Kidney capillary endothelial cell (primary cell): ENCODE data around the gene EPHA4.

Source experiments
- DNase-seq: peaks from one replicate; pipeline ENCODE4 v3.0.0-alpha.2; 2018; ENCODE audit warnings: low spot score

EPHA4 gene

GRCh38 chr2:221571551-221572218 is 419 bp downstream of the EPHA4 start:
- DNase-seq, result peak; percentile 36

GRCh38 chr2:221571025-221571550 is 1.0 kb downstream of the EPHA4 start:
- DNase-seq, result no peak

GRCh38 chr2:221570321-221570935 is 1.7 kb downstream of the EPHA4 start:
- no peak for DNase-seq

GRCh38 chr2:221569871-221570270 is 2.2 kb downstream of the EPHA4 start:
- no peak for DNase-seq

GRCh38 chr2:221569425-221569845 is 2.7 kb downstream of the EPHA4 start:
- no peak for DNase-seq

GRCh38 chr2:221568299-221568698 is 3.8 kb downstream of the EPHA4 start:
- no peak for DNase-seq

- no peak for DNase-seq
These were observed 4.3 kb downstream of the EPHA4 start for GRCh38 chr2:221567809-221568208.

GRCh38 chr2:221567231-221567760 is 4.8 kb downstream of the EPHA4 start:
- no peak for DNase-seq

GRCh38 chr2:221563270-221563985 is 8.7 kb downstream of the EPHA4 start:
- DNase-seq, result no peak

- DNase-seq, result no peak
These were observed 9.9 kb downstream of the EPHA4 start for GRCh38 chr2:221562226-221562625.

- no peak for DNase-seq
These were observed 10.3 kb downstream of the EPHA4 start for GRCh38 chr2:221561770-221562169.

- DNase-seq, result no peak
These were observed 12.1 kb downstream of the EPHA4 start for GRCh38 chr2:221559991-221560390.

- no peak for DNase-seq
These were observed 14.0 kb downstream of the EPHA4 start for GRCh38 chr2:221558107-221558506.

GRCh38 chr2:221555494-221555846 is 16.6 kb downstream of the EPHA4 start:
- DNase-seq, result no peak

- no peak for DNase-seq
These were observed 17.2 kb downstream of the EPHA4 start for GRCh38 chr2:221554769-221555493.

- DNase-seq, result no peak
These were observed 18.8 kb downstream of the EPHA4 start for GRCh38 chr2:221553333-221553732.

- no peak for DNase-seq
These were observed 19.8 kb downstream of the EPHA4 start for GRCh38 chr2:221552291-221552690.

- DNase-seq, result no peak
These were observed 20.2 kb downstream of the EPHA4 start for GRCh38 chr2:221551864-221552263.

- DNase-seq, result no peak
These were observed 23.0 kb downstream of the EPHA4 start for GRCh38 chr2:221549143-221549542.

GRCh38 chr2:221546505-221547225 is 25.4 kb downstream of the EPHA4 start:
- DNase-seq, result no peak

GRCh38 chr2:221541131-221541735 is 30.9 kb downstream of the EPHA4 start:
- no peak for DNase-seq
